Medulla oblongata (tissue), 1 donor: ENCODE measurements around the gene MYORG.
"Not testable (repeated sequence)": the region's sequence is repeated elsewhere in the genome, so short reads cannot be mapped to it uniquely, and the experiment has no call there.

ENCODE experiments used
- DNase-seq: peaks from one replicate; pipeline ENCODE4 v3.0.0-alpha.2; 2015; ENCODE audit errors: extremely low spot score

The MYORG gene

GRCh38 chr9:34368796-34369195, 7.9 kb downstream of the MYORG start:
- not testable (repeated sequence) for DNase-seq

DNA sequence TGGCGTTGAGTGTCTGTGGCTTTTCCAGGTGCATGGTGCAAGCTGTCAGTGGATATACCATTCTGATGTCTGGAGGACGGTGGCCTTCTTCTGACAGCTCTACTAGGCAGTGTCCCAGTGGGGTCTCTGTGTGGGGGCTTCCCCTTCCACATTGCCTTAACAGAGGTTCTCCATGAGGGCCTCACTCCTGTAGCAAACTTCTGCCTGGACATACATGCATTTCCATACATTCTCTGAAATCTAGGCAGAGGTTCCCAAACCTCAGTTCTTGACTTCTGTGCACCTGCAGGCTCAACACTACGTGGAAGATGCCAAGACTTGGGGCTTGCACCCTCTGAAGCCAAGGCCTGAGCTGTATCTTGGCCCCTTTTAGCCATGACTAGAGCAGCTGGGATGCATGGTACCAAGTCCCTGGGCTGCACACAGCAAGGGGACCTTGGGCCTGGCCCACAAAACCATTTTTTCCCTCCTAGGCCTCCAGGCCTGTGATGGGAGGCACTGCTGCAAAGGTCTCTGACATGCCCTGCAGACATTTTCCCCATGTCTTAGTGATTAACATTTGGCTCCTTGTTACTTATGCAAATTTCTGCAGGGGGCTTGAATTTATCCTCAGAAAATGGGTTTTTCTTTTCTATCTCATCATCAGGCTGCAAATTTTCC, 8.8 kb downstream of the MYORG start:
- DNase-seq, result not testable (repeated sequence)

DNA sequence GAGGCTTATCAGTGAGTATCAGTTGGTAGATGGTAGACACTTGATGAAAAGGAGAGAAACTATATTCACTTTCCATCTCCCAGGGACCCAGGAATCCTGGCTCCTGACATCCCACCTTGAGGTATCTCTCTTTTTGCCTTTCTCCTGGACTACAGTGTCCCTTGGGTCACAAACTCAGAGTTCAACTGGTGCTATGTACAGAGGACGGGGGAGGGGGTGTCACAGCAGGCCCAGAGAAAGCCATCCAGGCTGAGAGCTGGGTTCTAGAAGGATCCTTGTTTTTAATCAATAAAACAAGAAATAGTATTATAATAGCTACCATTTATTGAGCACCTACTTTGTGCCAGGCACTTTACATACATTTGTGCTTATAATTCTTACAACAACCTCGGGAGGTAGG, 10.3 kb downstream of the MYORG start:
- DNase-seq, result no peak

GRCh38 chr9:34365282-34365681, 11.4 kb downstream of the MYORG start:
- no peak for DNase-seq

GRCh38 chr9:34363619-34364351, 12.9 kb downstream of the MYORG start:
- no peak for DNase-seq

- DNase-seq, result no peak
Observed at GRCh38 chr9:34362614-34363214, 14.0 kb downstream of the MYORG start.

DNA sequence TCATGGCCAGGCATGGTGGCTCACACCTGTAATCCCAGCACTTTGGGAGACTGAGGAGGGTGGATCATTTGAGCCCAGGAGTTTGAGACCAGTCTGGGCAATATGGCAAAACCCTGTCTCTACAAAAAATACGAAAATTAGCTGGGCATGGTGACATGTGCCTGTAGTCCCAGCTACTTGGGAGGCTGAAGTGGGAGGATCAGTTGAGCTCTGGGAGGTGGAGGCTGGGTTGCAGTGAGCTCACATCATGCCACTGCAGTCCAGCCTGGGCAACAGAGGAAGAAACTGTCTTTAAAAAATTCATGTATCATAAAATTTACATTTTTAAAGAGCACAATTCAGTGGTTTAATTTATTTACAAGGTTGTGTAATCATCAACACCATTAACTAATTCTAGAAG, 23.7 kb downstream of the MYORG start:
- DNase-seq, result not testable (repeated sequence)

GRCh38 chr9:34352122-34352652, 24.5 kb downstream of the MYORG start:
- DNase-seq, result not testable (repeated sequence)

- DNase-seq, result no peak
Observed at GRCh38 chr9:34349324-34349723, 27.4 kb downstream of the MYORG start.

GRCh38 chr9:34347800-34348158, 28.9 kb downstream of the MYORG start:
- no peak for DNase-seq

- DNase-seq, result no peak
Observed at GRCh38 chr9:34346873-34347799, 29.6 kb downstream of the MYORG start.

DNA sequence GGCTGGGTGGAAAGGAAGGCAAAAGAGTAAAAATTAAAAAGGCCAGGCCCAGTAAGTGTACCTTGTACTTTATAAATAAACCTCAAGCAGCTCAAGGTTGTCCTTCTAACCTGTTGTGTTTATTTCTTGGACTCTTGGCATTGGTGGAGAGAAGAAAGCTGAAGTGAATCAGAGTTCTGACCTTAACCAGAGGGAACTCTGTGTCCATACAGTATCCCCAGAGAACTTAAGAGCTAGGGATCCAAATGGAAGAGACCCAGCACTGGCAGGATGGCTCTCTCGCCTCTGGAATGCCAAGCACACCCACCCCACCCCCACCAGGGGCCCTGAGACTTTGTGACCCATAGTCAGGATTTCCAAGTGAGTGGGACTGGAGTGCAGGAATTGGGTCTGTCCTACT, 33.1 kb downstream of the MYORG start:
- DNase-seq, result no peak

GRCh38 chr9:34343090-34343489, 33.6 kb downstream of the MYORG start:
- peak; percentile 87 for DNase-seq

GRCh38 chr9:34341659-34342295, 34.9 kb downstream of the MYORG start:
- DNase-seq, result no peak

GRCh38 chr9:34338665-34339385, 37.9 kb downstream of the MYORG start:
- peak; percentile 84 for DNase-seq

GRCh38 chr9:34338079-34338478, 38.6 kb downstream of the MYORG start:
- not testable (repeated sequence) for DNase-seq

GRCh38 chr9:34337403-34337802, 39.3 kb downstream of the MYORG start:
- DNase-seq, result peak; percentile 21

DNA sequence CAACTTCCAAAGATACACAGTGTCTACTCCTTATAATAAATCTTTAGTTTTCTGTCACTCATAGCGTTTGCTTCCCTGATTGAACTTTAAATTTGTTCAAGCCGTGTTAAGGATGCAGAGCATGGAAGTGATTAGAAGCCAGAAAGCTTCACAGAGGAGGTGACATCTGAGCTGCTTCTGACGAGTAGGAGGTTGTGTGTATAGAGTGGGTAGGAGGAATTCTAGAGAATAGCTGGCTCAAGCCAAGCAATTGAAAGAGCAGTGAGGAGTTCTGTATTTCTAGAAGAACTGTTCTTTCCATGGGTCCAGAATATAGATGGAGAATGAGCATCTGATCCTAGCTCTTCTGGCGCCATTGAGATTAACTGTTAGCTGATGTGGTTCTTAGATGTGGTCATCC, 41.3 kb downstream of the MYORG start:
- no peak for DNase-seq

GRCh38 chr9:34334916-34335315, 41.8 kb downstream of the MYORG start:
- DNase-seq, result peak; percentile 31

DNA sequence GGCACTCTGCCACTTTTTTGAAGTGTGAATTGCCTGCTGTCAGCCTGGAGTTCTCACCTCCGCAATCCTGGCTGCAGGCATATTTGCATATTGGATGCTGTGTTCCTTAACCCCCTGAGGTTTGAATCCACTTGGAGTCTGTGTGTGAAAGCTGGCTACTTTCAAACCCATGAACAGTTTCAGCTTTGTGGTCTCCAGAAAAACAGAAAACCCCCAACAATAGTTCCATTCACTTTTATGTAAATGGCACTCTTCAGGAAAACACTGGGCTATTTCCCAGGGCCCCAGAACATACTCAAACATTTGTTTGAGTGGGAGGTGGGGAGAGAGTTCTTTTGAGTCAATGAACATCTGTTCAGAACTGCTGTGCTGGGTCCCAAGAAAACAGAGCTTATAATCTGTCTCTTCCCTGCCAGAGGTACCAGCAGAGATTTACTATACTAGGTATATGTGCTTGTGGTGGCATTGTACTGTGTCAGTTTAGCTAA, 42.3 kb downstream of the MYORG start:
- peak; percentile 97 for DNase-seq
